ENCODE results near the gene RESP18.
"Not testable (repeated sequence)": the region's sequence is repeated elsewhere in the genome, so short reads cannot be mapped to it uniquely, and the experiment has no call there.

RESP18 gene

GRCh38 chr2:219290381-219291171, 42.0 kb downstream of the RESP18 start:
- DNase-seq: no peak

- DNase-seq: no peak
Observed at GRCh38 chr2:219289537-219290361, 42.8 kb downstream of the RESP18 start.

GRCh38 chr2:219289195-219289536, 43.4 kb downstream of the RESP18 start:
- DNase-seq: no peak

- no peak for DNase-seq
Observed at GRCh38 chr2:219287580-219288265, 44.8 kb downstream of the RESP18 start.

GRCh38 chr2:219287116-219287440, 45.5 kb downstream of the RESP18 start:
- DNase-seq: not testable (repeated sequence)

GRCh38 chr2:219286436-219287115, 46.0 kb downstream of the RESP18 start:
- DNase-seq: no peak

- DNase-seq: no peak
Observed at GRCh38 chr2:219285894-219286425, 46.6 kb downstream of the RESP18 start.

- DNase-seq: no peak
Observed at GRCh38 chr2:219285373-219285735, 47.2 kb downstream of the RESP18 start.

- no peak for DNase-seq
Observed at GRCh38 chr2:219284501-219285372, 47.8 kb downstream of the RESP18 start.

GRCh38 chr2:219282943-219283581, 49.5 kb downstream of the RESP18 start:
- DNase-seq: no peak

GRCh38 chr2:219282375-219282774, 50.2 kb downstream of the RESP18 start:
- no peak for DNase-seq

- no peak for DNase-seq
Observed at GRCh38 chr2:219281588-219281987, 51.0 kb downstream of the RESP18 start.

GRCh38 chr2:219280651-219281050, 51.9 kb downstream of the RESP18 start:
- no peak for DNase-seq

- no peak for DNase-seq
Observed at GRCh38 chr2:219279916-219280516, 52.5 kb downstream of the RESP18 start.

- DNase-seq: peak; percentile 94
Observed at GRCh38 chr2:219279151-219279915, 53.2 kb downstream of the RESP18 start, which contains the start of gene DNAJB2. Gene DNAJB2 (plus strand): TSS chr2:219279366. CDS start chr2:219279834, 468 bp downstream.

- DNase-seq: no peak
Observed at GRCh38 chr2:219278655-219279150, 53.8 kb downstream of the RESP18 start.

- peak; percentile 49 for DNase-seq
Observed at GRCh38 chr2:219277703-219278654, 54.6 kb downstream of the RESP18 start.

Data from GDM1 (cell line).